HEK293 (cell line): ENCODE measurements around the gene GPR84.

Source experiments
- CTCF ChIA-PET: fragments of 350-600 bp; formaldehyde crosslinking; extraction: SDS; loops from one replicate; lab custom pipeline; 2021; ENCODE audit warnings: antibody characterized with exemption; lab: Yijun Ruan, JAX
- POLR2A ChIA-PET: fragments of 300-600 bp; formaldehyde crosslinking; extraction: SDS; loops from one replicate; lab custom pipeline; 2020; ENCODE audit warnings: antibody characterized with exemption, inconsistent platforms; lab: Yijun Ruan, JAX
- H3K27ac ChIP-seq: fragments of 200-500 bp; sonication (Bioruptor generic); 2 replicates; pipeline ENCODE4 v1.5.1; 2014; ENCODE audit warnings: low read depth, low read length, control low read depth, inconsistent platforms; ENCODE audit errors: extremely low read depth
- H3K36me3 ChIP-seq, 2 experiments: fragments of 200-500 bp in 1 of 2; sonication (Bioruptor generic) in 1 of 2; 1 replicate in 1 of 2; 2 replicates in 1 of 2; pipeline ENCODE4 v1.5.1; 2014 to 2017; ENCODE audit warnings: inconsistent platforms in 2 of 2, low read length in 2 of 2; ENCODE audit not compliant: control insufficient read depth in 2 of 2, insufficient read depth in 1 of 2
- H3K4me1 ChIP-seq: fragments of 200-500 bp; sonication (Bioruptor generic); 2 replicates; pipeline ENCODE4 v1.5.1; 2014; ENCODE audit warnings: mild to moderate bottlenecking, low read length, inconsistent platforms; ENCODE audit not compliant: control insufficient read depth, insufficient read depth
- H3K4me3 ChIP-seq: 2 replicates; pipeline ENCODE4 v1.5.1; 2011; ENCODE audit warnings: low read depth, mild to moderate bottlenecking, control low read depth, low read length, moderate library complexity
- H3K9me3 ChIP-seq: fragments of 200-500 bp; sonication (Bioruptor generic); 2 replicates; pipeline ENCODE4 v1.5.1; 2014; ENCODE audit warnings: low read depth, low read length, inconsistent platforms; ENCODE audit not compliant: control insufficient read depth, insufficient read depth
- GLIS2 ChIP-seq: fragments of 450-650 bp; formaldehyde crosslinking; IDR thresholded peaks from 2 replicates; pipeline ENCODE4 v1.5.1; 2016; ENCODE audit warnings: missing biosample characterization, missing genetic modification characterization
- KLF10 ChIP-seq: fragments of 450-650 bp; IDR thresholded peaks from 2 replicates; pipeline ENCODE4 v1.5.1; 2018; ENCODE audit warnings: missing biosample characterization, mild to moderate bottlenecking, missing genetic modification characterization
- OSR2 ChIP-seq: fragments of 450-650 bp; formaldehyde crosslinking; IDR thresholded peaks from 2 replicates; pipeline ENCODE4 v1.5.1; 2016; ENCODE audit warnings: missing biosample characterization, missing genetic modification characterization
- PATZ1 ChIP-seq: fragments of 450-650 bp; formaldehyde crosslinking; IDR thresholded peaks from 2 replicates; pipeline ENCODE4 v1.5.1; 2016; ENCODE audit warnings: missing biosample characterization, missing genetic modification characterization
- SCRT2 ChIP-seq: fragments of 450-650 bp; formaldehyde crosslinking; IDR thresholded peaks from 2 replicates; pipeline ENCODE4 v1.5.1; 2016; ENCODE audit warnings: missing biosample characterization, missing genetic modification characterization
- SP2 ChIP-seq: fragments of 450-650 bp; formaldehyde crosslinking; IDR thresholded peaks from 2 replicates; pipeline ENCODE4 v1.5.1; 2016; ENCODE audit warnings: missing biosample characterization, missing genetic modification characterization
- SP7 ChIP-seq: fragments of 450-650 bp; formaldehyde crosslinking; IDR thresholded peaks from 2 replicates; pipeline ENCODE4 v1.5.1; 2016; ENCODE audit warnings: missing biosample characterization, missing genetic modification characterization
- TSHZ1 ChIP-seq: fragments of 450-650 bp; formaldehyde crosslinking; IDR thresholded peaks from 2 replicates; pipeline ENCODE4 v1.5.1; 2016; ENCODE audit warnings: missing biosample characterization, missing genetic modification characterization, borderline replicate concordance
- WT1 ChIP-seq: fragments of 450-650 bp; formaldehyde crosslinking; IDR thresholded peaks from 2 replicates; pipeline ENCODE4 v1.5.1; 2016; ENCODE audit warnings: missing biosample characterization, missing genetic modification characterization
- ZBTB44 ChIP-seq: fragments of 450-650 bp; IDR thresholded peaks from 2 replicates; pipeline ENCODE4 v1.5.1; 2018; ENCODE audit warnings: missing biosample characterization, mild to moderate bottlenecking, missing genetic modification characterization
- ZBTB48 ChIP-seq: fragments of 450-650 bp; formaldehyde crosslinking; IDR thresholded peaks from 2 replicates; pipeline ENCODE4 v1.5.1; 2016; ENCODE audit warnings: missing biosample characterization, missing genetic modification characterization
- ZIC2 ChIP-seq: fragments of 450-650 bp; formaldehyde crosslinking; IDR thresholded peaks from 2 replicates; pipeline ENCODE4 v1.5.1; 2016; ENCODE audit warnings: missing biosample characterization, missing genetic modification characterization
- ZNF112 ChIP-seq: fragments of 450-650 bp; formaldehyde crosslinking; IDR thresholded peaks from 2 replicates; pipeline ENCODE4 v1.5.0; 2017; ENCODE audit warnings: missing biosample characterization, missing genetic modification characterization
- ZNF132 ChIP-seq: fragments of 450-650 bp; formaldehyde crosslinking; IDR thresholded peaks from 2 replicates; pipeline ENCODE4 v1.5.1; 2017; ENCODE audit warnings: missing biosample characterization, missing genetic modification characterization, borderline replicate concordance
- ZNF155 ChIP-seq: fragments of 450-650 bp; formaldehyde crosslinking; IDR thresholded peaks from 2 replicates; pipeline ENCODE4 v1.5.1; 2016; ENCODE audit warnings: missing biosample characterization, missing genetic modification characterization
- ZNF18 ChIP-seq: fragments of 450-650 bp; formaldehyde crosslinking; IDR thresholded peaks from 2 replicates; pipeline ENCODE4 v1.5.1; 2016; ENCODE audit warnings: missing biosample characterization, missing genetic modification characterization
- ZNF19 ChIP-seq: fragments of 450-650 bp; formaldehyde crosslinking; IDR thresholded peaks from 2 replicates; pipeline ENCODE4; 2016; ENCODE audit warnings: missing biosample characterization, missing genetic modification characterization, low read depth
- ZNF23 ChIP-seq: fragments of 450-650 bp; formaldehyde crosslinking; IDR thresholded peaks from 2 replicates; pipeline ENCODE4 v1.5.1; 2016; ENCODE audit warnings: missing biosample characterization, missing genetic modification characterization, borderline replicate concordance
- ZNF473 ChIP-seq: fragments of 450-650 bp; formaldehyde crosslinking; IDR thresholded peaks from 2 replicates; pipeline ENCODE4 v1.5.1; 2017; ENCODE audit warnings: missing biosample characterization, missing genetic modification characterization
- ZNF521 ChIP-seq: fragments of 450-650 bp; formaldehyde crosslinking; IDR thresholded peaks from 2 replicates; pipeline ENCODE4 v1.5.1; 2017; ENCODE audit warnings: missing biosample characterization, mild to moderate bottlenecking, missing genetic modification characterization
- ZNF558 ChIP-seq: fragments of 450-650 bp; formaldehyde crosslinking; IDR thresholded peaks from 2 replicates; pipeline ENCODE4 v1.5.1; 2016; ENCODE audit warnings: missing biosample characterization, missing genetic modification characterization
- ZNF571 ChIP-seq: fragments of 450-650 bp; formaldehyde crosslinking; IDR thresholded peaks from 2 replicates; pipeline ENCODE4 v1.5.0; 2017; ENCODE audit warnings: missing biosample characterization, missing genetic modification characterization
- ZNF830 ChIP-seq: fragments of 450-650 bp; IDR thresholded peaks from 2 replicates; pipeline ENCODE4 v1.5.0; 2018; ENCODE audit warnings: missing biosample characterization, missing genetic modification characterization, low read depth, mild to moderate bottlenecking, moderate library complexity
- ZSCAN30 ChIP-seq: fragments of 450-650 bp; IDR thresholded peaks from 2 replicates; pipeline ENCODE4 v1.5.1; 2018; ENCODE audit warnings: missing biosample characterization, mild to moderate bottlenecking, missing genetic modification characterization, moderate library complexity
- TF ChIP-seq, protein P1 (sequence below): fragments of 450-650 bp; formaldehyde crosslinking; IDR thresholded peaks from 2 replicates; pipeline ENCODE4 v1.5.1; 2017; ENCODE audit warnings: missing biosample characterization, missing genetic modification characterization
- TF ChIP-seq, protein P2 (sequence below): fragments of 450-650 bp; formaldehyde crosslinking; IDR thresholded peaks from 2 replicates; pipeline ENCODE4 v1.5.1; 2017; ENCODE audit warnings: missing biosample characterization, missing genetic modification characterization

GPR84 gene

GRCh38 chr12:54371328-54372112 is 7.2 kb upstream of the GPR84 start:
- peaks cover 19% of the 10 kb centered on the region for H3K4me1 ChIP-seq
- peaks cover 0 to 58% of the 10 kb centered on the region in 2 experiments; a peak in 1 of 3 replicates for H3K36me3 ChIP-seq
- no peaks in the 10 kb centered on the region for H3K9me3 ChIP-seq
- no peak overlapping the region for H3K4me3 ChIP-seq
- H3K27ac ChIP-seq: peak overlapping the region; percentile 48; the same call in 1 of the 2 replicates
- ChIA-PET POLR2A (interaction anchor here (1.0 to 2.0 kb wide), 4 partner anchors 8 to 91 kb away, joined by 3 to 12 read pairs (median 7); partner anchors contain the start of genes CBX5, COPZ1 and HNRNPA1), CTCF (interaction anchor here (0.6 to 5.1 kb wide), 25 partner anchors 10 to 401 kb away, joined by 3 to 85 read pairs (median 5); partner anchors contain the start of genes COPZ1, HNRNPA1, HOXC10 and ZNF385A)
- no peak for TF ChIP-seq ZNF558 (tag by site-specific recombination)
- TF ChIP-seq ZBTB44 (tag by site-specific recombination): no peak
- no peak for TF ChIP-seq WT1
- TF ChIP-seq, protein P1, sequence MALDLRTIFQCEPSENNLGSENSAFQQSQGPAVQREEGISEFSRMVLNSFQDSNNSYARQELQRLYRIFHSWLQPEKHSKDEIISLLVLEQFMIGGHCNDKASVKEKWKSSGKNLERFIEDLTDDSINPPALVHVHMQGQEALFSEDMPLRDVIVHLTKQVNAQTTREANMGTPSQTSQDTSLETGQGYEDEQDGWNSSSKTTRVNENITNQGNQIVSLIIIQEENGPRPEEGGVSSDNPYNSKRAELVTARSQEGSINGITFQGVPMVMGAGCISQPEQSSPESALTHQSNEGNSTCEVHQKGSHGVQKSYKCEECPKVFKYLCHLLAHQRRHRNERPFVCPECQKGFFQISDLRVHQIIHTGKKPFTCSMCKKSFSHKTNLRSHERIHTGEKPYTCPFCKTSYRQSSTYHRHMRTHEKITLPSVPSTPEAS (tag by site-specific recombination): no peak
- TF ChIP-seq ZNF18 (tag by site-specific recombination): no peak
- TF ChIP-seq ZIC2 (tag by site-specific recombination): peak; percentile 53; the same call in 1 of the 2 replicates
- TF ChIP-seq SCRT2 (tag by site-specific recombination): peak; percentile 43; the same call in 1 of the 2 replicates
- TF ChIP-seq ZNF571: no peak
- TF ChIP-seq, protein P2, sequence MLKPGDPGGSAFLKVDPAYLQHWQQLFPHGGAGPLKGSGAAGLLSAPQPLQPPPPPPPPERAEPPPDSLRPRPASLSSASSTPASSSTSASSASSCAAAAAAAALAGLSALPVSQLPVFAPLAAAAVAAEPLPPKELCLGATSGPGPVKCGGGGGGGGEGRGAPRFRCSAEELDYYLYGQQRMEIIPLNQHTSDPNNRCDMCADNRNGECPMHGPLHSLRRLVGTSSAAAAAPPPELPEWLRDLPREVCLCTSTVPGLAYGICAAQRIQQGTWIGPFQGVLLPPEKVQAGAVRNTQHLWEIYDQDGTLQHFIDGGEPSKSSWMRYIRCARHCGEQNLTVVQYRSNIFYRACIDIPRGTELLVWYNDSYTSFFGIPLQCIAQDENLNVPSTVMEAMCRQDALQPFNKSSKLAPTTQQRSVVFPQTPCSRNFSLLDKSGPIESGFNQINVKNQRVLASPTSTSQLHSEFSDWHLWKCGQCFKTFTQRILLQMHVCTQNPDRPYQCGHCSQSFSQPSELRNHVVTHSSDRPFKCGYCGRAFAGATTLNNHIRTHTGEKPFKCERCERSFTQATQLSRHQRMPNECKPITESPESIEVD (tag by site-specific recombination): no peak
- peak; percentile 59; the same call in 1 of the 2 replicates for TF ChIP-seq GLIS2 (tag by site-specific recombination)
- no peak for TF ChIP-seq ZSCAN30
- no peak for TF ChIP-seq KLF10
- TF ChIP-seq OSR2 (tag by site-specific recombination): no peak
- TF ChIP-seq ZNF155 (tag by site-specific recombination): no peak
- TF ChIP-seq ZNF112: no peak
- no peak for TF ChIP-seq ZNF23 (tag by site-specific recombination)
- no peak for TF ChIP-seq ZNF19 (tag by site-specific recombination)
- no peak for TF ChIP-seq ZNF473 (tag by site-specific recombination)
- TF ChIP-seq SP2: peak; percentile 43
- no peak for TF ChIP-seq ZNF830
- TF ChIP-seq ZNF521 (tag by site-specific recombination): no peak
- peak; percentile 88 for TF ChIP-seq ZBTB48 (tag by site-specific recombination)
- TF ChIP-seq TSHZ1 (tag by site-specific recombination): no peak
- TF ChIP-seq ZNF132 (tag by site-specific recombination): no peak
- peak; percentile 90 for TF ChIP-seq PATZ1
- 0 out of 2 replicates have a peak, but pooled peaks have one; percentile 29 for TF ChIP-seq SP7 (tag by site-specific recombination)
